Gastroesophageal sphincter (tissue), 4 donors: ENCODE measurements around the gene CAMK1D. TPM values are rescaled to one million over a fixed set of nuclear protein-coding genes. Genes with fewer than 3 reads are reported as not detected.
A peak's percentile ranks its signal among the peaks of the same experiment; 100 is the strongest.

Source experiments
- ATAC-seq: fragments of 150-250 bp; one replicate; pipeline ENCODE4 v1.9.1; 2016; ENCODE audit warnings: mild to moderate bottlenecking, moderate library complexity
- H3K27ac ChIP-seq, 4 donors: fragments of 200-600 bp; sonication (generic) in 3 of 4; 1 replicate in 3 of 4; 2 replicates in 1 of 4; pipeline ENCODE4 v1.5.1; 2016 to 2019
- H3K27me3 ChIP-seq: fragments of 200-600 bp; sonication (generic); one replicate; pipeline ENCODE4 v1.5.1; 2019
- H3K36me3 ChIP-seq, 2 donors: fragments of 200-600 bp; sonication (generic); one replicate each; pipeline ENCODE4 v1.5.1; 2019; ENCODE audit warnings: control low read depth in 1 of 2
- H3K4me1 ChIP-seq, 3 donors: fragments of 200-600 bp; sonication (generic); 1 replicate in 2 of 3; 2 replicates in 1 of 3; pipeline ENCODE4 v1.5.1; 2016 to 2019; ENCODE audit warnings: control low read depth in 2 of 3
- H3K4me3 ChIP-seq, 2 donors: fragments of 200-600 bp; sonication (generic); one replicate each; pipeline ENCODE4 v1.5.1; 2019; ENCODE audit warnings: mild to moderate bottlenecking in 1 of 2, moderate library complexity in 1 of 2
- H3K9me3 ChIP-seq, 3 donors: fragments of 200-600 bp; sonication (generic); one replicate each; pipeline ENCODE4 v1.5.1; 2017 to 2019; ENCODE audit warnings: control low read depth in 2 of 3
- EP300 ChIP-seq: sonication (generic); formaldehyde crosslinking; IDR thresholded peaks from one replicate; pipeline ENCODE4 v1.6.1; 2017; ENCODE audit warnings: antibody characterized with exemption, mild to moderate bottlenecking
- POLR2A ChIP-seq, 2 donors: fragments of 450-650 bp; IDR thresholded peaks; one replicate each; pipeline ENCODE4 v1.6.1; 2017; ENCODE audit warnings: antibody characterized with exemption in 2 of 2, mild to moderate bottlenecking in 2 of 2, moderate library complexity in 1 of 2
- POLR2AphosphoS5 ChIP-seq: sonication (generic); formaldehyde crosslinking; IDR thresholded peaks from one replicate; pipeline ENCODE4 v1.6.1; 2017; ENCODE audit warnings: antibody characterized with exemption
- WGBS, 2 donors: methylation state at CpG; one replicate each; pipeline ENCODE4 v1.1.5; 2018; ENCODE audit warnings: low coverage in 1 of 2; 5-methylcytosine and 5-hydroxymethylcytosine counted together
- total RNA-seq, 4 donors: library from RNA; depleted of rRNA; stranded (reverse); fragments of >200 nt; gene quantifications; one replicate each; pipeline ENCODE4 v1.1.0, GENCODE V29; 2016
- TF ChIP-seq, protein P1 (sequence below), 4 experiments: fragments of 200-600 bp in 2 of 4; fragments of 450-650 bp in 2 of 4; sonication (generic) in 1 of 4; IDR thresholded peaks; one replicate each; pipeline ENCODE4 v1.5.1; 2017 to 2019; ENCODE audit warnings: antibody characterized with exemption in 4 of 4, mild to moderate bottlenecking in 2 of 4, moderate library complexity in 2 of 4

CAMK1D gene
- total RNA-seq, 4 donors from 2014 or later = 11.6 to 18.3 (median 15.3) TPM

DNA sequence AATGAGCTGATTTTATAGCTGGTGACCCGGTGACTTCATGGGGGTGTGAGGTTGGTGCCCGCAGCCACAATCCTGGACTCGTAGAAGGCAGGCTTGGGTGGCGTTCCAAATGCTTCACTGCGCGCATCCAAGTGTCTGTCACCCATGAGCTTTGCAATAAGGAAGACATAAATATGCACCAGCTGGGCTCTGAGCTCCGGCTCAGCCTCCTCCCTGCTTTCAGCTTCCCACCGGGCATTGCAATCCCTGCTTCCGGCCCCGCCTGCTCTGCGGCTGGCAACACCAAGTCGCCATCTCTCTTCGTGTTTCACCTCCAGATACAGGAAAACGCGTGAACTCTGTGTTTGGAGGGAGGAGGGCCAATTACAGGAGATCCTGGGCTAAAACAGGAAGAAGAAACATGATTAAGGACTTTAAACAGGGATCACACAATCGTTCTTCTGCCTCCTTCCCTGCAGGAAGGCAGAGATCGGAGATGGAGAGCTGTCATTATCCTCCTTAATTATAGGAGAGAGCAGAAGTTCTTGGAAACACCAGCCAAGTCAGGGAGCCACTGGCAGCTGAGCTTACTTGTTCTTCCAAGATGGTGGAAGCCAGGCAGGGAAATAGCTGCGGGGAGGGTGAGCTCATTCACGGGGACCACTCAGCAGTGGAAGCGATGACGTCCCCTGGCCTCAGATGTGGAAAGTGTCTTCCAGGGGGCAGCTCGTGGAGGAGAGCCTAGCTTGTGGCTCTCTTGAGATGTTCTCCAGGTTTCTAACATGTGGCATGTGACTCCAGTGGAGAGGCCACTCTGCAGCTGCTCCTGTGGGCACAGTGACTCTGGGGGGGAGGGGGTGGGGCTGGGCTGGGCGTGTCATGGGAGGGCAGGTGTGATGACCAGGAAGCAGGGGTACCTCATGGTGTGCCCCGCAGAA is 134.9 kb downstream of the CAMK1D start:
- peak overlapping the region in 3 of 4 donors; percentile 51 to 71 (median 61) for H3K27ac ChIP-seq
- 76 to 88% methylated on average over 6 to 16 of the region's 24 CpGs for WGBS, 2 donors
- ATAC-seq = no peak
- H3K27me3 ChIP-seq = no peaks in the 10 kb centered on the region
- no peaks in the 10 kb centered on the region for H3K9me3 ChIP-seq
- H3K4me3 ChIP-seq = no peak overlapping the region
- no peaks in the 10 kb centered on the region for H3K36me3 ChIP-seq
- peaks cover 0 to 22% (median 0%) of the 10 kb centered on the region in 3 donors for H3K4me1 ChIP-seq
- TF ChIP-seq POLR2A (IDR thresholded peaks at IDR 0.05) = no peak
- TF ChIP-seq, protein P1, sequence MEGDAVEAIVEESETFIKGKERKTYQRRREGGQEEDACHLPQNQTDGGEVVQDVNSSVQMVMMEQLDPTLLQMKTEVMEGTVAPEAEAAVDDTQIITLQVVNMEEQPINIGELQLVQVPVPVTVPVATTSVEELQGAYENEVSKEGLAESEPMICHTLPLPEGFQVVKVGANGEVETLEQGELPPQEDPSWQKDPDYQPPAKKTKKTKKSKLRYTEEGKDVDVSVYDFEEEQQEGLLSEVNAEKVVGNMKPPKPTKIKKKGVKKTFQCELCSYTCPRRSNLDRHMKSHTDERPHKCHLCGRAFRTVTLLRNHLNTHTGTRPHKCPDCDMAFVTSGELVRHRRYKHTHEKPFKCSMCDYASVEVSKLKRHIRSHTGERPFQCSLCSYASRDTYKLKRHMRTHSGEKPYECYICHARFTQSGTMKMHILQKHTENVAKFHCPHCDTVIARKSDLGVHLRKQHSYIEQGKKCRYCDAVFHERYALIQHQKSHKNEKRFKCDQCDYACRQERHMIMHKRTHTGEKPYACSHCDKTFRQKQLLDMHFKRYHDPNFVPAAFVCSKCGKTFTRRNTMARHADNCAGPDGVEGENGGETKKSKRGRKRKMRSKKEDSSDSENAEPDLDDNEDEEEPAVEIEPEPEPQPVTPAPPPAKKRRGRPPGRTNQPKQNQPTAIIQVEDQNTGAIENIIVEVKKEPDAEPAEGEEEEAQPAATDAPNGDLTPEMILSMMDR (IDR thresholded peaks at IDR 0.05) = no peak
- no peak for TF ChIP-seq EP300
- TF ChIP-seq POLR2AphosphoS5 = no peak

DNA sequence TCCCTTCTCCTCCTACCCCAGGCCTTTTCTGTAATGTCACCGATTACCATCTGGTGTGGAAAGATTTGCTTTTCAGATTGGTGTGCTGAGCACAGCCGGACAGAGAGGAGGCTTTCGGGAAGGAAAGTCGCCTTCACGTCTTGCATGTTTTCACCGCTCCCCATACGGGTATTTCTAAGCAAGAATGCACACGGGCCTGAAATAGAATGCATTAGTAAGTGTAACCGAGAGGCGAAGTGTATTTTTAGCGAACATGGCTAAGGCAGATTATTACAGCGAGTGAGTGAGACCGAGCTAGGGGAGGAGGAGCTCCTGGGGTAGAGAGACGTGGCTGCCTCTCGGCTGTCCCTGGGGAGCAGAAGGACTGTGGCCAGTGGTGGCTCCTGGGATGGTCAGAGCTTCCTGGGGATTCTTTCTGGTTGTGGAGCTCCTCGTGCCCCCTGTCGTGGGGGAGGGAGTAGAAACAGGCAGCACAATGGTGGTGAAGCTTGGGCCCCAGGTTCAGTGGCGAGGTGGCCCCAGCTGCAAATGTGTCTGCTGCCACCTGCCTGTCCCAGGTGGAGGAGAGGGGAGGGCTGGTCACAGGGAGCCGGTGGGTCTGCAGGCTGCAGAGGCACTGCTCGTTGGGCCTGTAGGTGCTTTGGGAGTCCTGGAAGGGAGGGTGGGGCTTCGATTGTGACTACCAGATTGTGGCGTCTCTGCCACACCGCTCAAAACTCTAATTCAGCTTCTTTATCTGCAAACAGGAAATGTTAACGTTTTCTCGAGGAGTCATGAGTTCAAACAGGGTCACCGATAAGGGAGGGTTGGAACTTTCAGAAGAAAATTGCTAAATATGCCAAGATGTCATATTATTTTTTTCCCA is 135.8 kb downstream of the CAMK1D start:
- Histone ChIP-seq H3K4me1 (peaks cover 0 to 30% (median 0%) of the 10 kb centered on the region in 3 donors), H3K36me3 (no peaks in the 10 kb centered on the region), H3K27me3 (no peaks in the 10 kb centered on the region), H3K27ac (peak overlapping the region in 3 of 4 donors; percentile 51 to 71 (median 61)), H3K9me3 (no peaks in the 10 kb centered on the region), H3K4me3 (peak overlapping the region in 1 of 2 donors; percentile 23)
- peak; percentile 49 for ATAC-seq
- peak; percentile 8 for TF ChIP-seq POLR2AphosphoS5
- TF ChIP-seq POLR2A (IDR thresholded peaks at IDR 0.05) = no peak
- WGBS, 2 donors = 55 to 71% methylated on average over 15 to 19 of the region's 26 CpGs

DNA sequence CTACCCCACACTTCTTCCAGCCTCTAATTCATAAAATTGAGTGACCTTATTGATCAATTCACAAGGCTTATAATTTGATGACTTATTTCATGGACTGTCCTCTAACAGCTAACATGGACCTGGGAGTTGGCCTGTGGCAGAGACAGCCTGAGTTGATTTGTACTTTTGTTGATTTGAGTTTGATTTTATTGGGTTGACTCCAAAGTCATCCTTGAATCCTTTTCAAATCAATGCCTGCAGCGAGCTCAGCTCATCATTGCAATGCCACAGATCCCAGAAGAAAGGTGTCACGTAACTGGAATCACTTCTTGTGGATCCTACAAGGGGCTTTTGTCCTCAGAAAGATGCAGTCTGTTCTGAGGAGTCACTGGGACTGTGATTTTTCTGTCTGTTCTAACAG is 138.0 kb downstream of the CAMK1D start:
- WGBS, 2 donors = 50 to 94% methylated on average over 2 of the region's 2 CpGs
- H3K9me3 ChIP-seq = no peaks in the 10 kb centered on the region
- TF ChIP-seq POLR2AphosphoS5 = no peak
- no peak for TF ChIP-seq EP300
- TF ChIP-seq, protein P1 (IDR thresholded peaks at IDR 0.05) = no peak
- no peak for TF ChIP-seq POLR2A (IDR thresholded peaks at IDR 0.05)
- H3K27me3 ChIP-seq = no peaks in the 10 kb centered on the region
- H3K4me1 ChIP-seq = peaks cover 0 to 34% (median 0%) of the 10 kb centered on the region in 3 donors
- no peak overlapping the region for H3K27ac ChIP-seq
- no peak overlapping the region for H3K4me3 ChIP-seq
- no peaks in the 10 kb centered on the region for H3K36me3 ChIP-seq
- no peak for ATAC-seq

DNA sequence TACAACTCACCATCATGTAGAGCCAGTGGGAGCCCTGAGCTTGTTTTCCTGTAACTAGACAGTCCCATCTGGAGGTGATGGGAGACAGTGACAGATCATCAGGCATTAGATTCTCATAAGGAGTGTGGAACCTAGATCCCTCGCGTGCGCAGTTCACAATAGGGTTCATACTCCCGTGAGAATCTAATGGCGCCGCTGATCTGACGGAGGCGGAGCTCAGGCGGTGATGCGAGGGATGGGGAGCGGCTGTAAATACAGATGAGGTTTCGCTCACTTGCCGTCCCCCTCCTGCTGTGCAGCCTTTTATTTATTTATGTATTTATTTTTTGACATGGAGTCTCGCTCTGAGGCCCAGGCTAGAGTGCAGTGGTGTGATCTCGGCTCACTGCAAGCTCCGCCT is 139.3 kb downstream of the CAMK1D start:
- 97% methylated on average over 15 of the region's 16 CpGs; no CpG with 5 or more reads in 1 of the 2 donors for WGBS, 2 donors
- ATAC-seq = no peak
- H3K4me1 ChIP-seq = peaks cover 0 to 34% (median 0%) of the 10 kb centered on the region in 3 donors
- no peaks in the 10 kb centered on the region for H3K27me3 ChIP-seq
- TF ChIP-seq POLR2A (IDR thresholded peaks at IDR 0.05) = no peak
- no peak for TF ChIP-seq POLR2AphosphoS5
- no peak for TF ChIP-seq EP300
- H3K9me3 ChIP-seq = no peaks in the 10 kb centered on the region
- no peak overlapping the region for H3K27ac ChIP-seq
- no peaks in the 10 kb centered on the region for H3K36me3 ChIP-seq
- no peak overlapping the region for H3K4me3 ChIP-seq

DNA sequence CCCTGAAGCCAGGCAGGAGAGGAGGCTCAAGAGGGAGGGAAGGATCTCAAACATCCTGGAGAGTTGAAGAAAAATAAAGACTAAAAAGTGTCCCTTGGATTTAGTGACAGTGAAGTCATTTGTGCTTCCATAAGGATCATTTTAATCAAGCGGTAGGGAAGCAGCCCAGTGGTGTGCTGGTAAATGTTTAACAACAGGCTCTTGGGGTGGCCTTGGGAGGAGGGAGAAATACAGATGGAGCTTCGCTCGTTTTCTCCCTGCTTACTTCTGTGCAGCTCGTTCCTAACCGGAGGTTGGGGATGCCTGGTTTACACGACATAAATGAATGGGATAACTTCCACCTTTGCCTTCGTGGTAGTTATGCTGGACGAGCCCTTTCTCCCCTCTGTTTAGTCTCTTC is 140.0 kb downstream of the CAMK1D start:
- Histone ChIP-seq H3K27me3 (no peaks in the 10 kb centered on the region), H3K4me1 (peaks cover 0 to 28% (median 0%) of the 10 kb centered on the region in 3 donors), H3K36me3 (no peaks in the 10 kb centered on the region), H3K9me3 (no peaks in the 10 kb centered on the region), H3K27ac (no peak overlapping the region), H3K4me3 (no peak overlapping the region)
- 66 to 89% methylated on average over 3 to 8 of the region's 8 CpGs for WGBS, 2 donors
- ATAC-seq = no peak
- TF ChIP-seq POLR2AphosphoS5 = no peak
- no peak for TF ChIP-seq EP300
- TF ChIP-seq POLR2A (IDR thresholded peaks at IDR 0.05) = no peak
- TF ChIP-seq, protein P1 (IDR thresholded peaks at IDR 0.05) = no peak
